A549 (cell line): ENCODE measurements around the gene PSD.

Source experiments
- BHLHE40 ChIP-seq: IDR thresholded peaks from 2 replicates; pipeline ENCODE4 v1.6.1; 2012; ENCODE audit warnings: low read depth, low read length, inconsistent platforms
- CTCF ChIP-seq: fragments of >200 bp; sonication (Bioruptor Twin); formaldehyde crosslinking; IDR thresholded peaks from 3 replicates; pipeline ENCODE4 v1.5.1; 2016
- MAZ ChIP-seq: fragments of 150-350 bp; IDR thresholded peaks from 2 replicates; pipeline ENCODE4 v1.6.1; 2014; ENCODE audit warnings: antibody characterized with exemption, low read depth, low read length, borderline replicate concordance

DNA sequence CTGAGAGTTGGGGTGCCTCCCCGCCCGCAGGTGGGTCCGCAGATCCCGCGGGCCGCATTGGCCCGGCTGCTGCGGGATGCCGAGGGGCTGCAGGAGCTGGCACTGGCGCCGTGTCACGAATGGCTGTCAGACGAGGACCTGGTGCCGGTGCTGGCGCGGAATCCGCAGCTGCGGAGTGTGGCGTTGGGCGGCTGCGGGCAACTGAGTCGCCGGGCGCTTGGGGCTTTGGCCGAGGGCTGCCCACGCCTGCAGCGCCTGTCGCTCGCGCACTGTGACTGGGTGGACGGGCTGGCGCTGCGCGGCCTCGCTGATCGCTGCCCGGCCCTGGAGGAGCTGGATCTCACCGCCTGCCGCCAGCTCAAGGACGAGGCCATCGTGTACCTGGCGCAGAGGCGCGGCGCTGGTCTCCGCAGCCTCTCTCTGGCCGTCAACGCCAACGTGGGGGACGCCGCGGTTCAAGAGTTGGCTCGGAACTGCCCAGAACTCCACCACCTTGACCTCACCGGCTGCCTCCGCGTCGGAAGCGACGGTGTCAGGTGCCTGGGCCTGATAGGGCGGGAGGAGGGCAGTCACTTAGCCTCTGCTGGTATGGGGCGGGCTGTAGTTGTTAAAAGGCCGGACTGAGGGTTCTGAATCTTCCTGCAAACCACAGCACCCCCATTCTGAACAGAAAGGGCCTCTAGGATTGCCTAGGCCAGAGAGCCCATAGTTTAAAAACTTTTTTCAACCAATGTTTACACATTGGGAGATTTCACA, 3.4 kb upstream of the PSD start:
- TF ChIP-seq MAZ (no peak), BHLHE40 (no peak), CTCF (no peak)
